Mucosa of stomach (tissue), 1 donor: ENCODE data around the gene MTMR12.
"Not testable (repeated sequence)": the region's sequence is repeated elsewhere in the genome, so short reads cannot be mapped to it uniquely, and the experiment has no call there.

ENCODE experiments used
- H3K27me3 ChIP-seq: one replicate; pipeline ENCODE4 v1.7.0; 2013; ENCODE audit warnings: mild to moderate bottlenecking, low read length; ENCODE audit not compliant: control insufficient read depth, insufficient read depth
- H3K36me3 ChIP-seq: one replicate; pipeline ENCODE4 v1.7.0; 2013; ENCODE audit warnings: low read length; ENCODE audit not compliant: control insufficient read depth, insufficient read depth
- H3K4me1 ChIP-seq: one replicate; pipeline ENCODE4 v1.7.0; 2013; ENCODE audit warnings: mild to moderate bottlenecking, low read length; ENCODE audit not compliant: control insufficient read depth, insufficient read depth
- H3K4me3 ChIP-seq: one replicate; pipeline ENCODE4 v1.7.0; 2013; ENCODE audit warnings: low read length
- H3K9ac ChIP-seq: one replicate; pipeline ENCODE4 v1.7.0; 2013; ENCODE audit warnings: mild to moderate bottlenecking, low read length, moderate library complexity
- H3K9me3 ChIP-seq: one replicate; pipeline ENCODE4 v1.7.0; 2013; ENCODE audit warnings: mild to moderate bottlenecking, low read length, moderate library complexity; ENCODE audit not compliant: control insufficient read depth
- donor health status: Pancreatic carcinoma.

The MTMR12 gene

GRCh38 chr5:32290501-32290900 is 22.2 kb downstream of the MTMR12 start:
- H3K4me3 ChIP-seq, H3K9me3 ChIP-seq, H3K27me3 ChIP-seq, H3K9ac ChIP-seq, H3K36me3 ChIP-seq: not testable (repeated sequence)
- H3K4me1 ChIP-seq, result peaks cover 45% of the 10 kb centered on the region

GRCh38 chr5:32289986-32290385 is 22.8 kb downstream of the MTMR12 start:
- H3K27me3 ChIP-seq, H3K9me3 ChIP-seq, H3K9ac ChIP-seq, H3K36me3 ChIP-seq, H3K4me3 ChIP-seq: not testable (repeated sequence)
- H3K4me1 ChIP-seq, result peaks cover 47% of the 10 kb centered on the region

- H3K27me3 ChIP-seq, H3K9ac ChIP-seq, H3K4me3 ChIP-seq, H3K9me3 ChIP-seq, H3K36me3 ChIP-seq: not testable (repeated sequence)
- H3K4me1 ChIP-seq, result peaks cover 54% of the 10 kb centered on the region
Measured at GRCh38 chr5:32288135-32288534, 24.6 kb downstream of the MTMR12 start.

GRCh38 chr5:32287525-32287924 is 25.2 kb downstream of the MTMR12 start:
- not testable (repeated sequence) for H3K27me3 ChIP-seq, H3K4me3 ChIP-seq, H3K9me3 ChIP-seq, H3K36me3 ChIP-seq, H3K9ac ChIP-seq
- H3K4me1 ChIP-seq, result peaks cover 52% of the 10 kb centered on the region

- Histone ChIP-seq H3K36me3 (no peaks in the 10 kb centered on the region), H3K9ac (no peak overlapping the region), H3K4me3 (no peak overlapping the region), H3K4me1 (peaks cover 48% of the 10 kb centered on the region), H3K27me3 (no peaks in the 10 kb centered on the region), H3K9me3 (no peaks in the 10 kb centered on the region)
Measured at GRCh38 chr5:32285510-32286138, 27.1 kb downstream of the MTMR12 start.

GRCh38 chr5:32283539-32284377 is 29.0 kb downstream of the MTMR12 start:
- Histone ChIP-seq H3K36me3 (no peaks in the 10 kb centered on the region), H3K4me1 (peaks cover 46% of the 10 kb centered on the region), H3K4me3 (no peak overlapping the region), H3K9me3 (no peaks in the 10 kb centered on the region), H3K27me3 (no peaks in the 10 kb centered on the region), H3K9ac (no peak overlapping the region)

- H3K9ac ChIP-seq, result no peak overlapping the region
- H3K27me3 ChIP-seq, result no peaks in the 10 kb centered on the region
- no peaks in the 10 kb centered on the region for H3K9me3 ChIP-seq
- H3K4me3 ChIP-seq, result no peak overlapping the region
- H3K4me1 ChIP-seq, result peaks cover 44% of the 10 kb centered on the region
- no peaks in the 10 kb centered on the region for H3K36me3 ChIP-seq
Measured at GRCh38 chr5:32283061-32283460, 29.7 kb downstream of the MTMR12 start.

GRCh38 chr5:32282633-32283032 is 30.1 kb downstream of the MTMR12 start:
- H3K36me3 ChIP-seq, result no peaks in the 10 kb centered on the region
- peaks cover 44% of the 10 kb centered on the region for H3K4me1 ChIP-seq
- H3K9me3 ChIP-seq, result no peaks in the 10 kb centered on the region
- no peak overlapping the region for H3K4me3 ChIP-seq
- no peak overlapping the region for H3K9ac ChIP-seq
- no peaks in the 10 kb centered on the region for H3K27me3 ChIP-seq

GRCh38 chr5:32281378-32282133 is 31.2 kb downstream of the MTMR12 start:
- not testable (repeated sequence) for H3K36me3 ChIP-seq, H3K9me3 ChIP-seq, H3K27me3 ChIP-seq, H3K9ac ChIP-seq, H3K4me3 ChIP-seq
- H3K4me1 ChIP-seq, result peaks cover 35% of the 10 kb centered on the region

- Histone ChIP-seq H3K27me3 (no peaks in the 10 kb centered on the region), H3K4me1 (peaks cover 27% of the 10 kb centered on the region), H3K9me3 (no peaks in the 10 kb centered on the region), H3K9ac (no peak overlapping the region), H3K4me3 (no peak overlapping the region), H3K36me3 (no peaks in the 10 kb centered on the region)
Measured at GRCh38 chr5:32280656-32281081, 32.1 kb downstream of the MTMR12 start.

GRCh38 chr5:32279786-32280185 is 33.0 kb downstream of the MTMR12 start:
- no peaks in the 10 kb centered on the region for H3K9me3 ChIP-seq
- H3K9ac ChIP-seq, result no peak overlapping the region
- H3K4me1 ChIP-seq, result peaks cover 24% of the 10 kb centered on the region
- H3K36me3 ChIP-seq, result no peaks in the 10 kb centered on the region
- no peak overlapping the region for H3K4me3 ChIP-seq
- H3K27me3 ChIP-seq, result no peaks in the 10 kb centered on the region

GRCh38 chr5:32279223-32279622 is 33.5 kb downstream of the MTMR12 start:
- no peaks in the 10 kb centered on the region for H3K27me3 ChIP-seq
- H3K4me3 ChIP-seq, result no peak overlapping the region
- H3K36me3 ChIP-seq, result no peaks in the 10 kb centered on the region
- no peak overlapping the region for H3K9ac ChIP-seq
- H3K9me3 ChIP-seq, result no peaks in the 10 kb centered on the region
- H3K4me1 ChIP-seq, result peaks cover 24% of the 10 kb centered on the region
